ENCODE measurements around the gene KIF24. TPM values are rescaled to one million over a fixed set of nuclear protein-coding genes. Genes with fewer than 3 reads are reported as not detected.
"Not testable (repeated sequence)": the region's sequence is repeated elsewhere in the genome, so short reads cannot be mapped to it uniquely, and the experiment has no call there.

KIF24 gene
- total RNA-seq, 1 donor from 2014 or later: 1.2 TPM

- FAIRE-seq; DNase-seq (ENCODE audit: low spot score in 2 of 2): not testable (repeated sequence)
Observed at GRCh38 chr9:34367751-34368410, 38.8 kb upstream of the KIF24 start.

GRCh38 chr9:34366365-34366764 is 37.3 kb upstream of the KIF24 start:
- DNase-seq (ENCODE audit: low spot score in 2 of 2) (no peak), FAIRE-seq (no peak)

- DNase-seq (ENCODE audit: low spot score in 2 of 2) (no peak), FAIRE-seq (no peak)
Observed at GRCh38 chr9:34365282-34365681, 36.2 kb upstream of the KIF24 start.

- no peak for DNase-seq (ENCODE audit: low spot score in 2 of 2)
- FAIRE-seq: no peak
Observed at GRCh38 chr9:34363619-34364351, 34.7 kb upstream of the KIF24 start.

GRCh38 chr9:34362614-34363214 is 33.6 kb upstream of the KIF24 start:
- DNase-seq (ENCODE audit: low spot score in 2 of 2) (no peak), FAIRE-seq (no peak)

GRCh38 chr9:34352957-34353356 is 23.9 kb upstream of the KIF24 start:
- not testable (repeated sequence) for DNase-seq (ENCODE audit: low spot score in 2 of 2); FAIRE-seq

- not testable (repeated sequence) for DNase-seq (ENCODE audit: low spot score in 2 of 2); FAIRE-seq
Observed at GRCh38 chr9:34352122-34352652, 23.1 kb upstream of the KIF24 start.

- FAIRE-seq: no peak
- no peak for DNase-seq (ENCODE audit: low spot score in 2 of 2)
Observed at GRCh38 chr9:34349324-34349723, 20.3 kb upstream of the KIF24 start.

GRCh38 chr9:34347800-34348158 is 18.7 kb upstream of the KIF24 start:
- DNase-seq (ENCODE audit: low spot score in 2 of 2) (no peak), FAIRE-seq (no peak)

- DNase-seq (ENCODE audit: low spot score in 2 of 2) (no peak), FAIRE-seq (no peak)
Observed at GRCh38 chr9:34346873-34347799, 18.1 kb upstream of the KIF24 start.

GRCh38 chr9:34343605-34344004 is 14.5 kb upstream of the KIF24 start:
- no peak for FAIRE-seq
- DNase-seq (ENCODE audit: low spot score in 2 of 2): no peak

- no peak for FAIRE-seq
- DNase-seq (ENCODE audit: low spot score in 2 of 2): no peak
Observed at GRCh38 chr9:34343090-34343489, 14.0 kb upstream of the KIF24 start.

GRCh38 chr9:34341659-34342295 is 12.7 kb upstream of the KIF24 start:
- DNase-seq (ENCODE audit: low spot score in 2 of 2): no peak

GRCh38 chr9:34338665-34339385 is 9.8 kb upstream of the KIF24 start:
- DNase-seq (ENCODE audit: low spot score in 2 of 2) (no peak), FAIRE-seq (no peak)

More at GRCh38 chr9:34341659-34342295, 12.7 kb upstream of the KIF24 start:
- no peak for FAIRE-seq

- not testable (repeated sequence) for FAIRE-seq; DNase-seq (ENCODE audit: low spot score in 2 of 2)
Observed at GRCh38 chr9:34338079-34338478, 9.0 kb upstream of the KIF24 start.

- DNase-seq (ENCODE audit: low spot score in 2 of 2): no peak
- no peak for FAIRE-seq
Observed at GRCh38 chr9:34337403-34337802, 8.3 kb upstream of the KIF24 start.

- DNase-seq (ENCODE audit: low spot score in 2 of 2) (no peak), FAIRE-seq (no peak)
Observed at GRCh38 chr9:34335376-34335775, 6.3 kb upstream of the KIF24 start.

GRCh38 chr9:34334916-34335315 is 5.8 kb upstream of the KIF24 start:
- no peak for FAIRE-seq

GRCh38 chr9:34334337-34334824 is 5.3 kb upstream of the KIF24 start:
- FAIRE-seq (peak; percentile 85), DNase-seq (ENCODE audit: low spot score in 2 of 2) (peak; percentile 29 to 44)

More at GRCh38 chr9:34334916-34335315, 5.8 kb upstream of the KIF24 start:
- DNase-seq (ENCODE audit: low spot score in 2 of 2): no peak

Measured in frontal cortex (tissue), 4 donors.